Measurements from ENCODE around the gene FSIP1. TPM values are rescaled to one million over a fixed set of nuclear protein-coding genes. Genes with fewer than 3 reads are reported as not detected.

The FSIP1 gene
- total RNA-seq, 1 donor from 2014 or later = 14.7 TPM

GRCh38 chr15:39581242-39581792 is 201.3 kb downstream of the FSIP1 start:
- DNase-seq = no peak

GRCh38 chr15:39580485-39581241 is 202.0 kb downstream of the FSIP1 start, which contains the start of gene THBS1:
TSS of gene THBS1 (plus strand) at chr15:39581079. CDS start at chr15:39581858, 779 bp downstream.
- DNase-seq = no peak

GRCh38 chr15:39580117-39580484 is 202.5 kb downstream of the FSIP1 start:
- DNase-seq = peak; percentile 77

- no peak for DNase-seq
These were observed 203.0 kb downstream of the FSIP1 start for GRCh38 chr15:39579487-39580116.

GRCh38 chr15:39578851-39579486 is 203.7 kb downstream of the FSIP1 start:
- DNase-seq = no peak

- no peak for DNase-seq
These were observed 207.5 kb downstream of the FSIP1 start for GRCh38 chr15:39575180-39575579.

- DNase-seq = no peak
These were observed 208.2 kb downstream of the FSIP1 start for GRCh38 chr15:39574427-39574826.

- DNase-seq = no peak
These were observed 208.8 kb downstream of the FSIP1 start for GRCh38 chr15:39573844-39574243.

GRCh38 chr15:39573287-39573686 is 209.4 kb downstream of the FSIP1 start:
- no peak for DNase-seq

GRCh38 chr15:39565851-39566250 is 216.8 kb downstream of the FSIP1 start:
- DNase-seq = no peak

GRCh38 chr15:39564972-39565665 is 217.5 kb downstream of the FSIP1 start:
- DNase-seq = no peak

GRCh38 chr15:39558421-39558820 is 224.2 kb downstream of the FSIP1 start:
- no peak for DNase-seq

- DNase-seq = no peak
These were observed 226.2 kb downstream of the FSIP1 start for GRCh38 chr15:39556461-39556860.

- DNase-seq = no peak
These were observed 226.8 kb downstream of the FSIP1 start for GRCh38 chr15:39555885-39556284.

GRCh38 chr15:39554746-39555387 is 227.8 kb downstream of the FSIP1 start:
- no peak for DNase-seq

- DNase-seq = no peak
These were observed 228.5 kb downstream of the FSIP1 start for GRCh38 chr15:39553947-39554693.

GRCh38 chr15:39552556-39552955 is 230.1 kb downstream of the FSIP1 start:
- DNase-seq = no peak

- no peak for DNase-seq
These were observed 231.2 kb downstream of the FSIP1 start for GRCh38 chr15:39551476-39551875.
